GM21825 (cell line): ENCODE results near the gene COX19.
"Not testable (repeated sequence)": the region's sequence is repeated elsewhere in the genome, so short reads cannot be mapped to it uniquely, and the experiment has no call there.

ENCODE experiments used
- ATAC-seq: cut with Tn5 transposase; IDR thresholded peaks from one replicate; pipeline ENCODE4 v1.9.1; 2021; ENCODE audit warnings: mild to moderate bottlenecking, moderate library complexity; ENCODE audit not compliant: unreplicated experiment

The COX19 gene

DNA sequence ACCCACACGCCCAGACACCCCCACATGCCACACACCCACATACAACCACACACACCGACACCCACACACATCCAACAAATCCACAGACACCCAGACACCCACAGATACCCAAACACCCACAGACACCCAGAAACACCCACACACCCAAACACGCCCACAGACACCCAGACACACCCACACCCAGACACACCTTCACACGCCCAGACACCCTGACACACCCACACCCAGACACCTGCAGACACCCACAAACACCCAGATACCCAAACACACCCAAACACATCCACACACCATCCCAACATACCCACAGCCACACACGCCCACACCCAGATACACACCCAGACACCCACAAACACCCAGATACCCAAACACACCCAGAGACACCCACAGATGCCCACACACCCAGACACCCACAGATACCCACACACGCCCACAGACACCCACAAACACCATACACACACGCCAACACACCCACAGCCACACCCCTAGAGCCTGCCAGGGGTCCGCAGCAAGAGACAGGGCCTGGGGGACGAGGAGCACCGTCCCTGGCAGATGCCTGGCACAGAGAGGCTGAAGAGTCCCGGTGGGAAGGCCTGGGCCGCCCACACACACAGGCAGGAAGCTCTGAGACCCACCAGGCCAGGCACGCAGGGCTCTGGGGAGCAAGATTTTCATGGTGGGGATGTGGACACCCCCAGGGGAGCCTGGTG is 36.1 kb upstream of the COX19 start:
- ATAC-seq, result no peak

DNA sequence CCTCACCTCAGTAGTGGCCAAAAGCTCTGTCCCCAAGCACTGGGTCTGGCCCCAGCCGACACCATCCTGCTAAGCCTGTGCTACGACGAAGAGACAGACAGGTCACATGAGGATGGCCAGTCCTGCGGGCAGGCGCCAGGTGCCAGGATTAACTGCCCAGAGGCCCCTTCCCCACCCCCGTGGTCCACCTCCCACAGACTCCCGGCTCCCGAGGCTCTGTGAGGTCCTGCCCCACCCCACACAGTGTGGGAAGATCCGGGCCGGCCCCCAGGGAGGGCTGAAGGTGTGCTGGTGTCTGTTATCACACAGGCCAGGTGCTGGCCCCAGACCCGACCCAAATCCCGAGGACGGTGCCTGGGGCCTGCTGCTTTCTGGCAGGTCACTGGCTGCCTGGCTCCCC is 34.9 kb upstream of the COX19 start:
- ATAC-seq, result no peak

DNA sequence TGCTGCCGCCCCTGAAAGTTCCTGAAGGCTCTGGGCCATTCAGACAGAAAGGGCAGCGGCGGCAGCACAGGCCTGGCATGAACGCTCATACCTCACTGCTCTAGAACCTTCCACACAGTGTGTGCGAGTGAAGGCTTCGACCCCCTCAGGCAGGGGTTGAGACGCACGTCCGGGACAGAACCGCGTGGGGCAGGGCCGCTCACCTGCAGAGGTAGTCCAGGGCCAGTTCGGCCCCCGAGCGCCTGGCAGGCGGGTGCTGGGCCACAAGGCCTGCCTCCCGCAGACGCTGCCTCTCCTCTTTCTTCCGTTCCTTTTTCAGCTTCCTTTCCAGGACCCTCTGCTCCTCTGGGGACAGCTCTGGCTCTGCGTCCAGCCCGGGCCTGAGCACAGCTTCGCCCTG is 34.4 kb upstream of the COX19 start:
- ATAC-seq, result no peak

DNA sequence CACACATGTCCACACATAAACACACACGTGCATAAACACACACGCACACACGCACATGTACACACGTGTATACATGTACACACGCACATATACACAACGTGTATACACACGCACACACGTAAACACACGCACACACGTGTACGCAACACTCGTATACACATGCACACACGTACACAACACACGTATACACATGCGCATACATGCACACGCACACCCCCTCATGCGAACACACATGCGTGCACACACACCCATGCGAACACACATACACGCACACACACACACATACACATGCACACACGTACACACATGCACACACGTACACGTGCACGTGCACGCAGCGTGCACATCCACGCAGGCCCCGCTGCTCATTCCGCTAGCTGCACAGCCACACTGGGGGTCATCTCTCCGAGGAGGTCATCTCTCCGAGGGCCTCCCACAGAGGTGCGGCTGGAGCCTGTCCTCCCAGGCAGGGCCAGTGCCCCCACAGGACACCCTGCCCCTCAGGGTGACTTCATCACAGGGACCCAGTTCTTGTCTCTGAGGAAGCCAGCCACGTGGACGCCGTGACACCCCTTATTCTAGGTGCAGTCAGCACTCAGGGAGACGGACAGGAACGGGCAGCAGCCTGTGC is 33.5 kb upstream of the COX19 start:
- ATAC-seq, result no peak

DNA sequence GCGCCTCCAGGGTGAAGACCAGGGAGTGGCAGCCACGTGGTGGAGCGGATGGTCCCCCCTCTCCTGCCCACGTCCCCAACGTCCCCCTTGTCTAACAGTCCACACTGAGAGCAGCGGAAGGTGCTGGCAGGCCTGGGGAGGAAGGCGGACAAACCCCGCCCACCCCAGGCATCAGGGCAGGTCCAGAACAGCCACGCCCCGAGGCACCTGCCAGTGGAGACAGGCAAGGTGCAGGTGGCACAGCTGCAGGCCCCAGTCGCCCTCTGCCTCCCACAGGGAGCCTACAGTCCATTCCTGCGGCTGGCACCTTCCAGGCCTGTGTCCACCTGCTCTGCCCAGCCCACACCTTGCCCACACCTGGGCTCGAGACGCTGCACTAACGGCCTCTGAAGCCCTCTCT is 32.6 kb upstream of the COX19 start:
- no peak for ATAC-seq

DNA sequence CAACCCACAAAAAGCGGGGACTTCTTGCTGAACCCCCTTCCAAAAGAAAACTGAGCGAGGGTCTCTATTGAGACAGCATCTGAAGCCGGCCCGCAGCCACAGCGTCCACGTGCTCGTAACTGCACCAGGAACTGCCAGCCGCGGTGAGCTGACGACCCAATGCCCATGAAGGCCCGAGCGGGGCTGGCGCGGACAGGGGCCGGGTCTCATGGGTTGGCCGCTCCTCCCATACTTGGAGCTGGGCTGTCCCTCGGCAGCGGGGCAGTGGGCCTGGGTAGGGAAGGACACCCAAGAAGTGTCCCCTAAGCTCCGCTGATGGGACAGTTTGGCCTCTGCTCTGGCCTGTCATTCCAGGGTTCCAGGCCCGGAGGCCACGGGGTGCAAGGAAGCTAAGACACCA is 30.0 kb upstream of the COX19 start:
- no peak for ATAC-seq

DNA sequence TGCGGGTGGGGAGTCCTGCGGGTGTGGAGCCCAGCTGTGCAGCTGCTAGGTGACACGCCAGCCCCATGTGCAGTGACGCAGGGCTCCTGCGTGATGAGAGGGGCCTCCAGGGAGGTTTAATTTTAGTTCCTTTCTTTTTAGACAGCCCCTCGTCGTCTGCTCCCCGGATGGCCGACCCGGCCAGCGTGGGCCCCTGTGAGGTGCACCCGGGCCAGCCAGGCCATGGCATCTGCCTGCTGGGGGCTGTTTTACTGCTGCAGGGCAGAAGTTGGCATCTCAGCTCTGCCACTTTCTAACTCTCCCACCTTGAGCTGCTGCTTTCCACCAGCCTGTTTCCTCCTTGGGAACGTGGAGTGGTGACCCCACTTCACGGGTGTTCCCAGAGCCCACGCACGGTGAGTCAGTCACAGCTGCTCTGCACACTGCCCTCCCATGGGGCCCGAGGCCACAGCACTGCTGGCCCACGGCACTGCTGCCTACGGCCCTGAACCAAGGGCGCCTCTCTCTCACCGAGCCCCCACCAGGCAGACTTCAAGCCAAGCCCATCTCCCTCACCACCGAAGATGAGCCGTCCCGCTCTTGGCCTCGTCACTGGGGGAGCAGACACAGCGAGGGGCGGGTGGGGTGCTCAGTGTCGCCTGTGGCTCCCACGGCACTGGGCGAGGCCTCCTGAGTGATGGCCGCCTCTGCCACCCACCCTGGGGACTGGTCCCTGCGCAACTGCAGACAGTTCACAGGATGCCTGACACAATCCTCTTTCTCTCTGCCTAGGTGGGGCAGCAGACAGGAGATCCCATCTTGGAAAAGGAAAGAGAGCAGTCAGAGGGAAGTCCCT is 28.9 kb upstream of the COX19 start:
- no peak for ATAC-seq

DNA sequence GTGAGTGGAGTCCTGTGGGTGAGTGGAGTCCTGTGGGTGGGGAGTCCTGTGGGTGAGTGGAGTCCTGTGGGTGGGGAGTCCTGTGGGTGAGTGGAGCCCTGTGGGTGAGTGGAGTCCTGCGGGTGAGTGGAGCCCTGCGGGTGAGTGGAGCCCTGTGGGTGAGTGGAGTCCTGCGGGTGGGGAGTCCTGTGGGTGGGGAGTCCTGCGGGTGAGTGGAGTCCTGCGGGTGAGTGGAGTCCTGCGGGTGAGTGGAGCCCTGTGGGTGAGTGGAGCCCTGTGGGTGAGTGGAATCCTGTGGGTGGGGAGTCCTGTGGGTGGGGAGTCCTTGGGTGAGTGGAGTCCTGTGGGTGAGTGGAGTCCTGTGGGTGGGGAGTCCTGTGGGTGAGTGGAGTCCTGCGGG is 27.1 kb upstream of the COX19 start:
- not testable (repeated sequence) for ATAC-seq

DNA sequence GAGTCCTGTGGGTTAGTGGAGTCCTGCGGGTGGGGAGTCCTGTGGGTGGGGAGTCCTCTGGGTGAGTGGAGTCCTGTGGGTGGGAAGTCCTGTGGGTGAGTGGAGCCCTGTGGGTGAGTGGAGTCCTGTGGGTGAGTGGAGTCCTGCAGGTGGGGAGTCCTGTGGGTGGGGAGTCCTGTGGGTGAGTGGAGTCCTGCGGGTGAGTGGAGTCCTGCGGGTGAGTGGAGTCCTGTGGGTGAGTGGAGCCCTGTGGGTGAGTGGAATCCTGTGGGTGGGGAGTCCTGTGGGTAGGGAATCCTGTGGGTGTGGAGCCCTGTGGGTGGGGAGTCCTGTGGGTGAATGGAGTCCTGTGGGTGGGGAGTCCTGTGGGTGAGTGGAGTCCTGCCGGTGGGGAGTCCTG is 26.7 kb upstream of the COX19 start:
- not testable (repeated sequence) for ATAC-seq

DNA sequence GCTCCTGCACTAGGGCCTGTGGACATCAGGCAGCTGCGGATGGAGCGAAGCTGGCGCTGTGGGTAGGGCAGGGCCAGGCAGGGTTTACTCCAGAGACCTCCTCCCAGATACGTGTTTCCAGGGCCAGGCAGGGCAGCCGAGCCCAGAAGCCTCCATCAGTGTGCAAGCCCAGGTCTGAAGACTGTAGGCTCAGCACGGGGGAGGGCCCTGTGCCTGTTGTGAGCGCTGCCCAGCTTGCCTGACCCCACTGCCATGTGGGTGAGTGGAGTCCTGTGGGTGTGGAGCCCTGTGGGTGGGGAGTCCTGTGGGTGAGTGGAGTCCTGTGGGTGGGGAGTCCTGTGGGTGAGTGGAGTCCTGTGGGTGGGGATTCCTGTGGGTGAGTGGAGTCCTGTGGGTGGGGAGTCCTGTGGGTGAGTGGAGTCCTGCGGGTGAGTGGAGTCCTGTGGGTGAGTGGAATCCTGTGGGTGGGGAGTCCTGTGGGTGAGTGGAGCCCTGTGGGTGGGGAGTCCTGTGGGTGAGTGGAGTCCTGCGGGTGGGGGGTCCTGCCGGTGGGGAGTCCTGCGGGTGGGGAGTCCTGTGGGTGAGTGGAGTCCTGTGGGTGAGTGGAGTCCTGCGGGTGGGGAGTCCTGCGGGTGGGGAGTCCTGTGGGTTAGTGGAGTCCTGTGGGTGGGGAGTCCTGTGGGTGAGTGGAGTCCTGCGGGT is 25.9 kb upstream of the COX19 start:
- not testable (repeated sequence) for ATAC-seq

DNA sequence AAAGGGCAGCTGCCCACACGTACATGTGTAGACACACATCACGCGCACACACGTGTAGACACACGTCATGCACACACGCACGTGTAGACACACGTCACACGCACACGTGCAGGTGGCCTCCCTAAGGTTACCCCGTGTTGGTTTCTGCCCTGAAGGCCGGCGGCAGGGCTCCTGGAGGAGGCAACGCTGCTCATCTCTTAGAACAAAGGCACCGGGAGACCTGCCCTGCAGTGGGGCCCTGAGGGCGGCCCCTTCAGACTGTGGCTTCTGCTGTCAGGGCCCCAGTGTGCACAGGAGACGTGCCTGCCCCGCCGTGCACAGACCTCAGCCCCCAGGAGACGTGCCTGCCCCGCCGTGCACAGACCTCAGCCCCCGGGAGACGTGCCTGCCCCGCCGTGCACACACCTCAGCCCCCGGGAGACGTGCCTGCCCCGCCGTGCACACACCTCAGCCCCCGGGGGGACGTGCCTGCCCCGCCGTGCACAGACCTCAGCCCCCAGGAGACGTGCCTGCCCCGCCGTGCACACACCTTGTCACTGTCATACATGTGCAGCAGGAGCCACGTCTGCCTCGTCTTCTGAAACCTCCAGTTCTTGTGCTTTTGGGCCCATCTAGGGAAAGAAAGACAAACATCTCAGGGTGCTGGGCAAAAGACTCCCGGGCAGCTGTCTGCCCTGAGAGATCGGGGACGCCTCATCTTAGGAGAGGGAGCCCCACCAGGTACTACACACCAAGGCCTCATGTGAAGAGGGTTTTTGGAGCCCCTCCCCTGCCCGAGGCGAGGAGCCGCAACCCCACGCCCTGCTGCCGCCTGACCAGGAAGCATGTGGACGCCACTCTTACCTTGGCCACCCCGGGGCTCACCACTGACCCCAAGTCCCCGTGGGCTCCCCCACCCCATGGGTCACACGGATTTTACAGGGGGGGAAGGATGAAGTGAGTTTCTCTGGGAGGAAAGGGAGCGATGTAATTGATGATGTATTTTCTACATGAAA is 24.9 kb upstream of the COX19 start:
- ATAC-seq, result no peak

DNA sequence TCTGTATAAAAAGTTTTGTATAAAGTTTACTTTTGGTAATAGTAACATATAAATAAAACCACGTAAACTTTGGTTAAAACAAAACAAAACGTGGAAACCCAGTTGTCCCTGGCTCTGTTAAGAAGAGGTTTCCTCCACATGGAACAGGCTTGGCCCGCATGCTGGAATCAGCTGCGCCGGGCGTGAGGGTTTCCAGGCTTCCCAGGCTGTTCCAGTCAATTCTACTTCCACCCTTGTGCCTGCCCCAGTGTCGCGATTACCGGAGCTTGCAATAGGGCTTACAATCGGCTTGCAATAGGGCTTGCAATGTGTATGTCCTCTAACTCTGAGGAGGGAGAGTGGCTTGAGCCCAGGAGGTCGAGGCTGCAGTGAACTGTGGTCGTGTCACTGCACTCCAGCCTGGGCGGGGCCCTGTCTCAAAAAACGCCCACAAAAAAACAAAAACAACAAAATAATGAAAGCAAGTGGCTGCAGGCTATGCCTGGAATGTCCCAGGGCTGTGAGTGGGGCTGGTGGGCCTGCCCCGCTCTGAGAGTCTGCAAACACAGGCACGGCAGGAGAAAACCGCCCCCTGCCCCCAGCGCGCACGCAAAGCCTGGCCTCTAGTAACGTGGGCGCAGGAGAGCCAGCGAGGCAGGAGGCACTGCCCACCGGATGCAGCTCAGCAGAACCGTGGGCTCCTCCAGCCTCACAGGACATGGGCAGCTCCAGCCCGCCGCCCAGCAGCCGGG is 24.0 kb upstream of the COX19 start:
- no peak for ATAC-seq

DNA sequence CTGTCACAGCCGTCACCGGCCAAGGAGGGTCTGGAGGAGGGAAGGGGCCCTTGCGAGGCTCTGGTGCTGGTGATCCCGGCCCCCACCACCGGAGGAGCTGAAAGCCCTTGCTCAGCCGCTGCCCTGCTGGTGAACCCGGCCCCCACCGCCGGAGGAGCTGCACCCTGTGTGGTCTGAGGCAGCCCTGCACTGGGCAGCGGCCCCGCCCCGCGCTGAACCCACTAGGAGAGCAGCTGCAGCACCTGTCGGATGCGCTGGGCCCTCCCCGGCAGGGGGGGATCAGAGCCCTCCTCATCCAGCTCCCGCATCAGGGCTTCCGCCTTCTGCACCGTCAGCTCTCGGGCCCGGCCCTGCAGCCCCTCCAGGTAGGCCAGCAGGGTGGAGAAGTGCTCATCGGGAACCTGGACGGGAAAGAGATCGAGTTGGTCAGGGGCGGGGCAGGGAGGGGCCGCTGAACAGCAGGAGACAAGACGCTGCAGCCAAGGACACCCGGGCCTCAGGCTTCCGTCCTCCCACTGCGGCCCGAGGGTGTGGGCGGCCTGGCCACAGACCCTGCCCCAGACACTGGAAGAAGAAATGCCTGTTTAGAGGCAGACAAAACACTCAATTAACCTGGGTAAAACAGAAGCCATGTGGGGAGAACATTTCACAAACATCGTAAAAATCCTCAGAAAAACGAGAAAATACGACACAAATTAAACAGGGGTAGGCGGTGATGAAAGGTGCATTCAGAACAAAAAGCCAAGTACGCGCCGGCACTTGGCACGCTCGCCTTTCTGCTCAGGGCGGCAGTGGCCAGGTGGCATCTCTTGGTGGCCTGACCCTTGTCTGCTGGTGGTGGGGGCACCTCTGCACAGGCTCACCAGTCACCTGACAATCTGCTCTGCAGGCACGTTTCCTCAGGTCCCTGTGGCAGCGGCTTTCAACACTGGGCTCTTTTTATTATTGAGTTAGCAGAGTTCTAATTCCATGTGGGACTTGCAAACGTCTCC is 22.4 kb upstream of the COX19 start:
- no peak for ATAC-seq

DNA sequence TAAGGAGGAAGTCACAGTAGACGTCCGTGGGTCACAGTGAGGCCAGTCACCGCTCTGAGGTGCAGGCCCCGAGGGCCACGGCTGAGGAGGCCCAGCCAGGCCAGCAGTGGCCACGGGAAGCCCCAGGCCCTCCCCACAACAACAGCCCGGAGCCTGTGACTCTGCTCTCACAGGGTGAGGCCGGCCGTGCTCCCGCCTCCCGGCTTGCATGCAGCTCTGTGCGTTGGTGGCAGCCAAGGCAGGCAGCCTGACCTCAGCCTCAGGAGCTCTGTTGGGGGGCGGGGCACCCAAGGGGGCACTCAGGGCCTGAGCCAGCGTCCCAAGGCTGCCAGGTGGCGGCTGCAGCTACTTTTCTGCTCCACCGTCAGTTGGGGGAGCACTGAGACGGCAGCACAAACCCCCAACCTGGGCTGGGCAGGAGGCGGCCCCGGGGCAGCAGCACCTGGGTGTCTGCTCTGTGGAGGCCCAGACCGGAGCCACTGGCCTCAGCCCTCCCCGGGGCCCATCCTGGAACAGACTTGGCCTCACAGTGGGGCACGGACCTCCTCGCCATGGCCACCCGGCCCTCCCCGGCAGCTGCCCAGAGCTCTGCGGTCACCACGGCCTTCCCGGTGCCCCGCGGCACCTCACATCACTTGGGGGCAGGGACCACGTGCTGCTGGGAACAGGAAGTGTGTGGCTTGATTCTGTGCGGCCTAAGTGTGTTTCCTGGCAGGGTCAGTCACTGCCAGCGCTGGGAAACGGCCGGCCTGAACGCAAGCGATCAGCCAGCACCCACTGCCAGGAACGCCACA is 20.9 kb upstream of the COX19 start:
- no peak for ATAC-seq

DNA sequence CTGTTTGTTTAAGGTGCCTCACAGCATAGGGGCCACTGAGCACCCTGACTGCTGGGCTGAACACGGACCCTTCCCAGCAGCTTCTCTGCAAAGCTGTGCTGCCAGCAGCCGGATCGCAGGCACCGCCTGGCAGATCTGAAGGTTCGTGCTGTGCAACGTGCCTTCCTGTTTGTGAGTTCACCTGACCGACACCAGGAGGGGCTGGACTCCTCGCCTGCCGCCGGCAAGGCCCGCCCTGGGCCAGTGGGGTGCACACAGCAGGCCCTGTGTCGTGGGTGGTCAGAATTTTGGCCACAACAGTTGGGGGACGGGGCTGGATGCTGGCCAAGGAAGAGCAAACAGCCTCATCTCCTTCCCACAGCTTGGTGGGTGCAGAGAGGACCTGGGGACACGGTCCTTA is 20.2 kb upstream of the COX19 start:
- ATAC-seq, result no peak

DNA sequence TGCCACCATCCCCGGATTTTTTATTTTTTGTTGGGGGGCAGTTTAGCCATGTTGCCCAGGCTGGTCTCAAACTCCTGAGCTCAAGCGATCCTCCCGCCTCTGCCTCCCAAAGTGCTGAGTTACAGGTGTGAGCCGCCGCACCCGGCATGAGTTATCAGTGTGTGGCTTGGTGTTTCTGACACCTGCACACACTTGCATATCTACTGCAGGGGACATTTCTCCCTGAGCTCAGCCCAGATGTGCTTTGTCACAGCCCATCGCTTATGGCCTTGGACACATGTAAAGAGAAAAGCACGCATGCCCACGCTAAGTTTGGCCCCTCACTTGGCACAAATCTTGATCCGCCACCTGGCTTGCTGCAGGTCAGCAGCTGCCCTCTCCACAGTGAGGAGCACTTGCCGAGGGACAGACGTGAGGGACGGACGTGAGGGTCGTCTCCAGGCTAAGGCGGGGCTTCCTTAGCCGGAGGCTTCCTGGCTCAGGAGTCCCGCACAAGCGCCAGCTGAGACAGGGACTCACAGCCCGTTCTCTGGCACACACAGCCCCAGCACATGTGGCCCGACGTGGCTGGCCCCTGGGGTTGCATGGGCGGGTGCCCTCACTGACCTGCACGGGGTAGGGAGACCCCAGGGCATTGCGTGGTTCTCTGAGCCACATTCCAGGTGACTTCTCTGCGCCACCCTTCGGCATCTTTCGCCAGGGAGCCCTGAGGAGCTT is 19.4 kb upstream of the COX19 start:
- no peak for ATAC-seq
